SK-N-SH (cell line): ENCODE data around the gene DLG2.

Source experiments
- CTCF ChIP-seq: fragments of 200-600 bp; sonication (generic); IDR thresholded peaks from 2 replicates; pipeline ENCODE4 v1.6.1; 2017; ENCODE audit warnings: antibody characterized with exemption, mild to moderate bottlenecking, moderate library complexity
- POLR2AphosphoS5 ChIP-seq: IDR thresholded peaks from 2 replicates; pipeline ENCODE4 v1.6.1; 2012; ENCODE audit warnings: low read depth, low read length
- RAD21 ChIP-seq: IDR thresholded peaks from 2 replicates; pipeline ENCODE4 v1.6.1; 2012; ENCODE audit warnings: mild to moderate bottlenecking, low read length

GRCh38 chr11:83766932-83767331, 1860.2 kb downstream of the DLG2 start:
- TF ChIP-seq CTCF = no peak
- no peak for TF ChIP-seq RAD21
- no peak for TF ChIP-seq POLR2AphosphoS5
